Stimulated activated CD4-positive, alpha-beta T cell treated with anti-CD3 and anti-CD28 coated beads, Interleukin-2, amount 100 ng/mL, for 48 hours (primary cell): ENCODE data around the gene FAAH.

Experiments used
- DNase-seq, 2 donors: peaks; one replicate each; pipeline ENCODE4 v3.0.0-alpha.2; 2020

FAAH gene

DNA sequence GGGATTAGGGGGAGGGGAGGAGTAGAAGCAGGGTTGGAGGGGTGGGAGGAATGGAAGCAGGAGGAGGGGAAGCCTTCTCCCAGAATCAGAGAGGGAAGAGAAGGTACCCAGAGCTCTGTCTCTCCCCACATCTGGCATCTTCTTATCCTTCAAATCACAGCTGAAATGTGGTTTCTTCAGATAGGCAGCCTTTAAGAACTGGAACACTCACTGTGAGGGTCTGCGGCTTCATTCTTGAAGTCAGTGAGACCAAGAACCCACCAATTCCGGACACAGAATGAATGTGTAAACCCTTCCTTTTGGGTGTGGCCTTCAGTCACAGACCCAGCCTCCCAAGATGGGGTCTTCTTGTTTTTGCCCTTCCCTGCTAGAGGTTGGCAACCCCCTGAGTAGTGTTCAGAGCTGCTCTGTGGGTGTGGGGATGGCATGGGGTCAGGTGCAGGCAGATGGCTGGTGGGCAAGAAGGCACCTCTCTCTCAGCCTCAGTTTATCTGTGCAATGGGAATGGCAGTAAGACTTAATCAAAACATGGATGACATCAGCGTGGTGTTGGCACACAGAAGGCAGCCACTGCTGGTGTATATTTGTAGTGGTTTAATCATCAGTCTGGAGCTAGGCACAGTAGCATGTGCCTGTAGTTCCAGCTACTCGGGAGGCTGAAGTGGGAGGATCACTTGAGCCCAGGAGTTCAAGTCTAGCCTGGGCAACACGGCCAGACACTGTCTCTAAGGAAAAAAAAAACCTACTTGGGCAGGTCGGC lies 7.2 kb downstream of the FAAH start:
- no peak for DNase-seq

- DNase-seq = no peak
Measured at GRCh38 chr1:46401964-46402626, 8.0 kb downstream of the FAAH start.

DNA sequence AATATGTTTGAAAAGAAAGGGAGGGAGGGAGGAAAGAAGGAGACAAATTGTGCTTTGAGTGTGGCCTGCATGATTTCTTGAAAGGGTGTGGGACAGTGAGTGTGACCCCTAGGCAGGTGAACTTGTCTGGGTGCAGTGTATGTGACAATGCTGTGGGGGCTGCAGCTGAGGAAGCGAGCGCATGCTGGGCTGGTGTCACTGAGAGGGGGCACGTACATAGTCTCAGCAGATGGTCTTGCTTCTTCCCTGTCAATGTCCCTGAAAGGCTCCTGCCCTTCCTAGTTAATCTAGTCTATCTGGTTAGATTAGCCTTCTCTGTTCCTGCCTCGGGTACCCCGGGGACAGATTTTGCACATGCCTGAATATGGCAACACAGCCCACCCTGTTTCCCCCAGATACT lies 9.8 kb downstream of the FAAH start:
- no peak for DNase-seq

DNA sequence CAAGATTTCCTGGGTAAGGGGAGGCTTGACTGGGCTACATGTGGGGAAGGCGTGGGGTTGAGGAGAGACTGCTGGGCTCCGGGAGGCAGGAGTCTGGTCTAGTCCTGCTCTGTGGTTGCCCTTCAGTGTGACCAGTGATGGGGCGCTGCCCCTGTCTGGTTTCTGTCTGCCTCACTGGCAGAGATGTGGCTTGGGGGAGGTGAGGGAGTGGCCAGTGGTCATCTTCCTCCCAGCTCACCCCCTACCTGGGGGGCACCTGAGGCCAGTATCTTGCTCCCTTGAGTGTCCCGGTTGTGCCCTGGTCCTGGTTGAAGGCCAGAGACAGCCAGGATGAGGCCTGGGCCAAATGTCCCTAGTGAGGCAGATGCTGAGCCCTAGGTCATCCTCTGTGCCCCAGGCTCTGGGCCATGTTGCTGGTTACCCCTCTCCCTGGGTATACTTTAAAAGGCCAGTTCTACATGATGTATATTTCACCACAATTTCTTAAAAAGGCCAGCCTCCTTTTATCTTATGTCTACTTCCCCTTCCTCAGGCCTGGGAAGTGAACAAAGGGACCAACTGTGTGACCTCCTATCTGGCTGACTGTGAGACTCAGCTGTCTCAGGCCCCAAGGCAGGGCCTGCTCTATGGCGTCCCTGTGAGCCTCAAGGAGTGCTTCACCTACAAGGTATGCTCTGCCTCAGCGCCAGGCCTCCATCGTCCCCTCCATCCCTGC lies 10.5 kb downstream of the FAAH start:
- no peak for DNase-seq

DNA sequence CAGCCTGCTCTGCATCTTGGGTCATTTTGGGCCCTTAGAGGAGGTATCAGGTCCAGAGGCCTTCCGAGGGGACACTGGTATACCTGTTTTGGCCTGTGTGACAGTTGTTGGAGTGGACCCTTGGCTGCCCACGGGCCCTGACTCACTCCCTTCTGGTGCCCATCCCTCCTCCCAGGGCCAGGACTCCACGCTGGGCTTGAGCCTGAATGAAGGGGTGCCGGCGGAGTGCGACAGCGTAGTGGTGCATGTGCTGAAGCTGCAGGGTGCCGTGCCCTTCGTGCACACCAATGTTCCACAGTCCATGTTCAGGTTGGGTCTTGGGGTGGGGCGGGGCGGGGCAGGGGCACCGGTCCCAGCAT lies 11.1 kb downstream of the FAAH start:
- DNase-seq = no peak

DNA sequence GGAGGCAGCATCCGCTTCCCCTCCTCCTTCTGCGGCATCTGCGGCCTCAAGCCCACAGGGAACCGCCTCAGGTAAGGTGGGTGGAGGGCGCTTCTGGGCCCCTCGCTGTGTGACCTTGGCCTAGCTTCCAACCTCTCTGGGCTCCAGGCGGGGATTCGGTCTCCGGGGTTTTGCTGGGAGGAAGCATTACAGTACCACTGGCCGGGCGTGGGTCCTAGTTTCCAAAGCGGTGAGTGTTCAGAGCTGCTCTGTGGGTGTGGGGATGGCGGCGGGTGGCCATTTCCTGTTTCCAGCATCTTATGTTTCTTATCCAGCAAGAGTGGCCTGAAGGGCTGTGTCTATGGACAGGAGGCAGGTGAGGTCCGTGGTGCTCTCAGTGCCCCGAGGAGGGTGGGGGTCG lies 11.6 kb downstream of the FAAH start:
- no peak for DNase-seq

GRCh38 chr1:46406881-46407608 lies 12.9 kb downstream of the FAAH start:
- DNase-seq = no peak

DNA sequence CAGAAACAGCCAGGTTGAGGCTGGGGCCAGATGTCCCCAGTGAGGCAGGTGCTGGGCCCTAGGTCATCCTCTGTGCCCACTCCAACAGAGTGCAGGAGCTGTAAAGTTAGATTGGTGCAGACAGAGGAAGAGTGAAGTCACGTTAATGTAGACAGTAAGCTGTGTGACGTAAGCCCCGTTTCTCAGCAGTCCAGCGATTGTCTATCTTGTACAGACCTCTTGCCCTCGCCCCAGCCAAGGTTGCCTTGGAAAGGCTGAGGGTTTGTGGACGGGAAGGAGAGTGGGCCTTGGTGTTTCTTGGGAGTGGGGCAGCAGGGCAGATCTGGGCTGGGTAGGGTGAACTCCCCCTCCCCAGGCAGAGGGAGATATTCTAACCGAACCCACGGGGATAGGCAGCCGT lies 13.5 kb downstream of the FAAH start:
- DNase-seq = no peak

- DNase-seq = no peak
Measured at GRCh38 chr1:46408356-46409062, 14.4 kb downstream of the FAAH start.

DNA sequence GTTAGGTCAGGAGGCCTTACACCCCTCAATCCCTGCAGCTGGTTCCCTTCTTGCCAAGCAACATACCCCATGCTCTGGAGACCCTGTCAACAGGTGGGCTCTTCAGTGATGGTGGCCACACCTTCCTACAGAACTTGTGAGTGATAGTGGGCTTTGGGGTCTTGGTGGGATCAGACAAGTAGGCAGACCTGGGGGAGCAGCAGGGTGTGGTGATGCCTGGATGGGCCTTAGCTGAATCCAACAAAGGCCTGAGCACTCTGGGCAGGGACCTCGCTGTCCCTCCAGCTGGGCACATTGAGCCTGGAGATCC lies 14.9 kb downstream of the FAAH start:
- DNase-seq = no peak

DNA sequence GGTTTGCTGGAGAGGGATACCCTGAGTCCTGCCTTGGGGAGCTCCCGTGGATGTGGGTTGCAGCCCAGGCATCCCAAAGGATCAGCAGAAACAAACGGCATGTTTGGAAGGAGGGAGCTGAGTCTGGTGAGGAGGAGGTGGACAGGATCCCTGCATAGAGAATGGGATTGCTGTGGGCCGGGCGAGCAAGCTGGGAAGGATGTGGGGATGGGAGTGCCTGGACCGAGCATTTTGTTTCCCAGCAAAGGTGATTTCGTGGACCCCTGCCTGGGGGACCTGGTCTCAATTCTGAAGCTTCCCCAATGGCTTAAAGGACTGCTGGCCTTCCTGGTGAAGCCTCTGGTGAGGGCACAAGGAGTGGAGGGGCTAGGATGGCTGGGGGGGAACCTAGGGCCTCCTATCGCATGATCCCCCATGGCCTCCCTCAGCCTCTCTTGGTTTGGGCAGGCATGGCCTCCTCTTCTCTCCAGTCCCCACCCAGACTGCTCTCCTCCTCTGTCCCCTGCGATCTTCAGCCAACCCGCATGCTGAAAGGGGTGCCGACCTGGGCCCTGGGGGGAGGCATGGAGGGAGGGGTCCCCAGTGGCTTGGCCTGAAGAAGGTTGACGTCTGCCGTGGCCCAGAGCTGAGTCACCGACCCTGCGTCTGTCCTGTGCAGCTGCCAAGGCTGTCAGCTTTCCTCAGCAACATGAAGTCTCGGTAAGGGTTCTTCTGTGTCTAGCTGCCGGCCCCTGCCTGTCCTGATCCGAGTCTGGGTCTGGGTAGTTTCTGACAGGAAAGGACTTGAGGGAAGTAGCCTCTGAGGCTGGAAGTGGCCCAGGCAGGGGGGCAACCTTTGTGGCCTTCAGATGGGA lies 16.3 kb downstream of the FAAH start:
- DNase-seq = no peak

- no peak for DNase-seq
Measured at GRCh38 chr1:46411010-46411405, 16.9 kb downstream of the FAAH start.

DNA sequence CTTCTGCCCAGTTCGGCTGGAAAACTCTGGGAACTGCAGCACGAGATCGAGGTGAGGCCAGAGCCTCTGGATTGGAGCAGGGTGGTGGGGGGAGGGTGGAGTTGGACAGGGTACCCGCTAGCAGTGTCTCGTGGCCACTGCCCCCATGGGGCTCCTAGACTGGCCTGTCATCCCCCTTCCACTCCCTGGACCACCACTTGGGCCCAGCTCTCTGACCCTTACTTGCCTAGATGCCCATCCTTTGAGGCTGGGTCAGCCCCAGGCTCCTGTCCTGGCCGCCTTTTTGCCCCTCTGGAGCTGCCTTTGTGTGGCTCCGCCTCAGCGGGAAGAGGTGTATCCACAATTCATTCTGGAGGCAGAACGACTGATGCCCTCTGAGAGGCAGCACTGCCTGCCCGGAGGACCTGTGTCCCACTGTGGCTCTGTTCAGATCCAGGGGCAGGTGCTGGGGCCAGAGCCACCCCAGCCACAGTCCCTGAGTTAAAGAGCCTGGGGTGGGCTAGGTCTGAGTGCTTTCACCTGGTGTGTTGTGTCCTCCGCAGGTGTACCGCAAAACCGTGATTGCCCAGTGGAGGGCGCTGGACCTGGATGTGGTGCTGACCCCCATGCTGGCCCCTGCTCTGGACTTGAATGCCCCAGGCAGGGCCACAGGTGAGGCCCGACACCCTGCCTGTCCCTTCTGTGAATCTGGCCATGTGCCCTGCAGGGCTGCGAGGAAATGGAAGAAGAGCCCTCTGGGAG lies 17.7 kb downstream of the FAAH start:
- DNase-seq = peak in 1 of 2 donors; percentile 30

GRCh38 chr1:46412893-46413595 lies 18.9 kb downstream of the FAAH start:
- no peak for DNase-seq

GRCh38 chr1:46413596-46413985 lies 19.5 kb downstream of the FAAH start:
- peak in 1 of 2 donors; percentile 15 for DNase-seq

GRCh38 chr1:46415514-46415913 lies 21.4 kb downstream of the FAAH start:
- DNase-seq = no peak

GRCh38 chr1:46418976-46419375 lies 24.9 kb downstream of the FAAH start:
- no peak for DNase-seq

DNA sequence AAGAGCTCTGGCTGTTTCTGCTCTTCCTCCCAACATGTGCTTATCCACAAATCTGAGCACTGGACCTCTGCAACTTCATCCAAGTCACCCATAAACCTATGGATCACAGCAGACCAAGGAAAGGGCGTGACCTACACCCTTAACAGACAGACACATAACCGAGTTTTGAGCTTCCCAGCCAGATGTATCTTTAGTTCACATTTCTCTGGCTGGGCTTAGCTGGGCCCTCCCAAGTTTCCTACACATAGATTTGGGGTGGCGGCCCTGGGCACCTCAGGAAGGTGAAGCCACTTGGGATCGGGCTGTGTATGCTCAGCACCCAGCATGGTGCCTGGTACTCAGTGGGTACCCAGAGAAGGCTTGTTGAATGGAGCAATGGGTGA lies 26.4 kb downstream of the FAAH start:
- DNase-seq = no peak

GRCh38 chr1:46421739-46422138 lies 27.6 kb downstream of the FAAH start:
- DNase-seq = no peak

- no peak for DNase-seq
Measured at GRCh38 chr1:46422261-46422871, 28.2 kb downstream of the FAAH start.
